ENCODE data around the gene DEPDC5.

DEPDC5 gene

GRCh38 chr22:31915586-31915985, 161.8 kb downstream of the DEPDC5 start:
- Histone ChIP-seq H3K4me1 (ENCODE audit: insufficient read depth, insufficient read length) (peaks cover 9% of the 10 kb centered on the region), H3K9me3 (ENCODE audit: insufficient read depth, low read length) (no peaks in the 10 kb centered on the region), H3K27me3 (ENCODE audit: insufficient read depth, insufficient read length) (no peaks in the 10 kb centered on the region), H3K9ac (ENCODE audit: insufficient read length, low read depth) (no peak overlapping the region), H3K4me3 (ENCODE audit: insufficient read length, low read depth) (no peak overlapping the region), H3K36me3 (ENCODE audit: insufficient read depth, insufficient read length, low read length) (no peaks in the 10 kb centered on the region)
- no peak for TF ChIP-seq YY1 (IDR thresholded peaks at IDR 0.05; ENCODE audit: insufficient read depth, insufficient read length)
- no peak for TF ChIP-seq ZNF274 (IDR thresholded peaks at IDR 0.05; ENCODE audit: low read depth, low read length)
- TF ChIP-seq SUZ12 (IDR thresholded peaks at IDR 0.05; ENCODE audit: extremely low read depth, insufficient read depth, insufficient read length), result no peak
- DNase-seq (ENCODE audit: low read depth, low spot score), result no peak

- DNase-seq (ENCODE audit: low read depth, low spot score), result no peak
- H3K4me3 ChIP-seq (ENCODE audit: insufficient read length, low read depth), result no peak overlapping the region
- no peaks in the 10 kb centered on the region for H3K36me3 ChIP-seq (ENCODE audit: insufficient read depth, insufficient read length, low read length)
- H3K9ac ChIP-seq (ENCODE audit: insufficient read length, low read depth), result no peak overlapping the region
- no peaks in the 10 kb centered on the region for H3K27me3 ChIP-seq (ENCODE audit: insufficient read depth, insufficient read length)
- TF ChIP-seq ZNF274 (IDR thresholded peaks at IDR 0.05; ENCODE audit: low read depth, low read length) (no peak), YY1 (IDR thresholded peaks at IDR 0.05; ENCODE audit: insufficient read depth, insufficient read length) (no peak), SUZ12 (IDR thresholded peaks at IDR 0.05; ENCODE audit: extremely low read depth, insufficient read depth, insufficient read length) (no peak)
- peaks cover 9% of the 10 kb centered on the region for H3K4me1 ChIP-seq (ENCODE audit: insufficient read depth, insufficient read length)
- no peaks in the 10 kb centered on the region for H3K9me3 ChIP-seq (ENCODE audit: insufficient read depth, low read length)
Measured at GRCh38 chr22:31917227-31917921, 163.6 kb downstream of the DEPDC5 start.

GRCh38 chr22:31919730-31920129, 165.9 kb downstream of the DEPDC5 start:
- DNase-seq (ENCODE audit: low read depth, low spot score), result no peak
- Histone ChIP-seq H3K9me3 (ENCODE audit: insufficient read depth, low read length) (no peaks in the 10 kb centered on the region), H3K4me1 (ENCODE audit: insufficient read depth, insufficient read length) (peaks cover 9% of the 10 kb centered on the region), H3K27me3 (ENCODE audit: insufficient read depth, insufficient read length) (no peaks in the 10 kb centered on the region), H3K36me3 (ENCODE audit: insufficient read depth, insufficient read length, low read length) (no peaks in the 10 kb centered on the region), H3K9ac (ENCODE audit: insufficient read length, low read depth) (no peak overlapping the region), H3K4me3 (ENCODE audit: insufficient read length, low read depth) (no peak overlapping the region)
- TF ChIP-seq SUZ12 (IDR thresholded peaks at IDR 0.05; ENCODE audit: extremely low read depth, insufficient read depth, insufficient read length), result no peak
- no peak for TF ChIP-seq ZNF274 (IDR thresholded peaks at IDR 0.05; ENCODE audit: low read depth, low read length)
- TF ChIP-seq YY1 (IDR thresholded peaks at IDR 0.05; ENCODE audit: insufficient read depth, insufficient read length), result no peak

- H3K4me3 ChIP-seq (ENCODE audit: insufficient read length, low read depth), result no peak overlapping the region
- H3K36me3 ChIP-seq (ENCODE audit: insufficient read depth, insufficient read length, low read length), result no peaks in the 10 kb centered on the region
- H3K9ac ChIP-seq (ENCODE audit: insufficient read length, low read depth), result no peak overlapping the region
- DNase-seq (ENCODE audit: low read depth, low spot score), result no peak
- no peaks in the 10 kb centered on the region for H3K9me3 ChIP-seq (ENCODE audit: insufficient read depth, low read length)
- no peak for TF ChIP-seq YY1 (IDR thresholded peaks at IDR 0.05; ENCODE audit: insufficient read depth, insufficient read length)
- no peak for TF ChIP-seq ZNF274 (IDR thresholded peaks at IDR 0.05; ENCODE audit: low read depth, low read length)
- no peak for TF ChIP-seq SUZ12 (IDR thresholded peaks at IDR 0.05; ENCODE audit: extremely low read depth, insufficient read depth, insufficient read length)
- no peaks in the 10 kb centered on the region for H3K27me3 ChIP-seq (ENCODE audit: insufficient read depth, insufficient read length)
- H3K4me1 ChIP-seq (ENCODE audit: insufficient read depth, insufficient read length), result peaks cover 9% of the 10 kb centered on the region
Measured at GRCh38 chr22:31920306-31920705, 166.5 kb downstream of the DEPDC5 start.

- H3K4me3 ChIP-seq (ENCODE audit: insufficient read length, low read depth), result no peak overlapping the region
- no peak for TF ChIP-seq YY1 (IDR thresholded peaks at IDR 0.05; ENCODE audit: insufficient read depth, insufficient read length)
- TF ChIP-seq ZNF274 (IDR thresholded peaks at IDR 0.05; ENCODE audit: low read depth, low read length), result no peak
- TF ChIP-seq SUZ12 (IDR thresholded peaks at IDR 0.05; ENCODE audit: extremely low read depth, insufficient read depth, insufficient read length), result no peak
- H3K4me1 ChIP-seq (ENCODE audit: insufficient read depth, insufficient read length), result peaks cover 9% of the 10 kb centered on the region
- no peak overlapping the region for H3K9ac ChIP-seq (ENCODE audit: insufficient read length, low read depth)
- no peaks in the 10 kb centered on the region for H3K27me3 ChIP-seq (ENCODE audit: insufficient read depth, insufficient read length)
- H3K9me3 ChIP-seq (ENCODE audit: insufficient read depth, low read length), result no peaks in the 10 kb centered on the region
- DNase-seq (ENCODE audit: low read depth, low spot score), result no peak
- no peaks in the 10 kb centered on the region for H3K36me3 ChIP-seq (ENCODE audit: insufficient read depth, insufficient read length, low read length)
Measured at GRCh38 chr22:31921106-31921505, 167.3 kb downstream of the DEPDC5 start.

GRCh38 chr22:31922534-31922933, 168.7 kb downstream of the DEPDC5 start:
- Histone ChIP-seq H3K9ac (ENCODE audit: insufficient read length, low read depth) (no peak overlapping the region), H3K36me3 (ENCODE audit: insufficient read depth, insufficient read length, low read length) (no peaks in the 10 kb centered on the region), H3K4me3 (ENCODE audit: insufficient read length, low read depth) (no peak overlapping the region), H3K27me3 (ENCODE audit: insufficient read depth, insufficient read length) (no peaks in the 10 kb centered on the region), H3K9me3 (ENCODE audit: insufficient read depth, low read length) (no peaks in the 10 kb centered on the region), H3K4me1 (ENCODE audit: insufficient read depth, insufficient read length) (peaks cover 9% of the 10 kb centered on the region)
- no peak for TF ChIP-seq SUZ12 (IDR thresholded peaks at IDR 0.05; ENCODE audit: extremely low read depth, insufficient read depth, insufficient read length)
- no peak for DNase-seq (ENCODE audit: low read depth, low spot score)

- TF ChIP-seq ZNF274 (IDR thresholded peaks at IDR 0.05; ENCODE audit: low read depth, low read length) (no peak), YY1 (IDR thresholded peaks at IDR 0.05; ENCODE audit: insufficient read depth, insufficient read length) (no peak), SUZ12 (IDR thresholded peaks at IDR 0.05; ENCODE audit: extremely low read depth, insufficient read depth, insufficient read length) (no peak)
- no peak for DNase-seq (ENCODE audit: low read depth, low spot score)
- no peaks in the 10 kb centered on the region for H3K36me3 ChIP-seq (ENCODE audit: insufficient read depth, insufficient read length, low read length)
- peaks cover 9% of the 10 kb centered on the region for H3K4me1 ChIP-seq (ENCODE audit: insufficient read depth, insufficient read length)
- H3K9ac ChIP-seq (ENCODE audit: insufficient read length, low read depth), result no peak overlapping the region
- H3K4me3 ChIP-seq (ENCODE audit: insufficient read length, low read depth), result no peak overlapping the region
- H3K27me3 ChIP-seq (ENCODE audit: insufficient read depth, insufficient read length), result no peaks in the 10 kb centered on the region
- H3K9me3 ChIP-seq (ENCODE audit: insufficient read depth, low read length), result no peaks in the 10 kb centered on the region
Measured at GRCh38 chr22:31923136-31923535, 169.3 kb downstream of the DEPDC5 start.

Measured in NT2/D1 (cell line).